ENCODE data around the gene SPTBN4. TPM values are rescaled to one million over a fixed set of nuclear protein-coding genes. Genes with fewer than 3 reads are reported as not detected.
"Not testable (repeated sequence)": the region's sequence is repeated elsewhere in the genome, so short reads cannot be mapped to it uniquely, and the experiment has no call there.

The SPTBN4 gene
- total RNA-seq, 1 donor from 2014 or later: 1.5 TPM

DNA sequence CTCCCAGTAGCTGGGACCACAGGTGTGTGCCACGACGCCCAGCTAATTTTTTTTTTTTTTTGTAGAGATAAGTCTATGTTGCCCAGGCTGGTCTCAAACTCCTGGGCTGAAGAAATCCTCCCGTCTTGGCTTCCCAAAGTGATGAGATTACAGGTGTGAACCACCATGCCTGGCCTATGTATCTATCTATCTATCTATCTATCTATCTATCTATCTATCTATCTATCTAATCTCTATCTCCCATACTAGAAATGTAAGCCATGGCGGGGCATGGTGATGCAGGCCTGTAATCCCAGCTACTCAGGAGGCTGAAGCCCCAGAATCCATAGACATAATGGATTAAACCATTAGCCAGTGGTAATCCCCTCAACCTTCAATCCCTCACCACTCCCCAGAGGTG lies 16.1 kb upstream of the SPTBN4 start:
- H3K36me3 ChIP-seq: peaks cover 53% of the 10 kb centered on the region
- no peaks in the 10 kb centered on the region for H3K4me1 ChIP-seq
- H3K27me3 ChIP-seq: no peaks in the 10 kb centered on the region
- H3K9me3 ChIP-seq: no peaks in the 10 kb centered on the region
- H3K4me3 ChIP-seq: no peak overlapping the region
- no peak overlapping the region for H3K27ac ChIP-seq
- no peak for TF ChIP-seq CTCF (IDR thresholded peaks at IDR 0.05)
- intact Hi-C loops (cut with DNase I): no loop called here
- DNase-seq (no peak), ATAC-seq (no peak)

GRCh38 chr19:40452016-40452415 lies 14.8 kb upstream of the SPTBN4 start:
- Histone ChIP-seq H3K27ac (no peak overlapping the region), H3K9me3 (no peaks in the 10 kb centered on the region), H3K4me1 (no peaks in the 10 kb centered on the region), H3K27me3 (no peaks in the 10 kb centered on the region), H3K4me3 (no peak overlapping the region), H3K36me3 (peaks cover 62% of the 10 kb centered on the region)
- DNase-seq (no peak), ATAC-seq (no peak)
- intact Hi-C loops (cut with DNase I): no loop called here
- no peak for TF ChIP-seq CTCF (IDR thresholded peaks at IDR 0.05)

GRCh38 chr19:40453151-40453735 lies 13.6 kb upstream of the SPTBN4 start:
- no peak for ATAC-seq
- Histone ChIP-seq H3K27ac (no peak overlapping the region), H3K27me3 (no peaks in the 10 kb centered on the region), H3K4me3 (no peak overlapping the region), H3K9me3 (no peaks in the 10 kb centered on the region), H3K36me3 (peaks cover 55% of the 10 kb centered on the region), H3K4me1 (no peaks in the 10 kb centered on the region)
- no peak for DNase-seq
- TF ChIP-seq CTCF (IDR thresholded peaks at IDR 0.05): no peak
- intact Hi-C loops (cut with DNase I): no loop called here

GRCh38 chr19:40453943-40454342 lies 12.9 kb upstream of the SPTBN4 start:
- DNase-seq; intact Hi-C loops (cut with DNase I); H3K4me1 ChIP-seq; H3K9me3 ChIP-seq; H3K27me3 ChIP-seq; ATAC-seq; H3K4me3 ChIP-seq; H3K27ac ChIP-seq: not testable (repeated sequence)
- peaks cover 49% of the 10 kb centered on the region for H3K36me3 ChIP-seq

DNA sequence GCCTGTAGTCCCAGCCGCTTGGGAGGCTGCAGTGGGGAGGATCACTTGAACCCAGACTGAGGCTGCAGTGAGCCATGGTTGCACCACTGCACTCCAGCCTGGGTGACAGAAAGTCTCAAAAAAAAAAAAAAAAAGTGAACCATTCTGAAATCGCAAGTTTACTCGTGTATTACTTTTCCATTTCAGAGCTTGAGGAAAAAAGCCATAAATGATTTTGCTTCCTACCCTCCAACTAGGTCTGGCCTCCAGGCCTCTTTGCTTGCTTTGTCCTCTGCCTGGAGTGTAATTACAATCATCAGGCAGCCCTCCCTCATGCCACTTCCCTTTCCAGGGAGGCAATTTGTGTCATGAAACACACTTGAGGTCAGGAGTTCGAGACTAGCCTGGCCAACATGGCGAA lies 9.8 kb upstream of the SPTBN4 start:
- H3K4me3 ChIP-seq: no peak overlapping the region
- no peaks in the 10 kb centered on the region for H3K9me3 ChIP-seq
- H3K4me1 ChIP-seq: peaks cover 8% of the 10 kb centered on the region
- no peak for TF ChIP-seq CTCF (IDR thresholded peaks at IDR 0.05)
- intact Hi-C loops (cut with DNase I): no loop called here
- no peak overlapping the region for H3K27ac ChIP-seq
- no peaks in the 10 kb centered on the region for H3K27me3 ChIP-seq
- ATAC-seq: no peak
- no peak for DNase-seq
- peaks cover 25% of the 10 kb centered on the region for H3K36me3 ChIP-seq

- Histone ChIP-seq H3K27me3 (no peaks in the 10 kb centered on the region), H3K4me3 (no peak overlapping the region), H3K4me1 (peaks cover 14% of the 10 kb centered on the region), H3K9me3 (no peaks in the 10 kb centered on the region), H3K36me3 (peaks cover 25% of the 10 kb centered on the region), H3K27ac (no peak overlapping the region)
- TF ChIP-seq CTCF (IDR thresholded peaks at IDR 0.05): no peak
- no peak for DNase-seq
- intact Hi-C loops (cut with DNase I): no loop called here
- no peak for ATAC-seq
Observed at GRCh38 chr19:40457953-40458596, 8.7 kb upstream of the SPTBN4 start.
